Hepatocyte (in vitro differentiated cells): Measurements from ENCODE around the gene SELENOF. TPM values are rescaled to one million over a fixed set of nuclear protein-coding genes. Genes with fewer than 3 reads are reported as not detected.

ENCODE experiments used
- DNase-seq: peaks from one replicate; pipeline ENCODE4 v3.0.0-alpha.2; 2016; ENCODE audit warnings: low spot score
- H2AFZ ChIP-seq: fragments of 200-600 bp; sonication (generic); 2 replicates; pipeline ENCODE4 v1.6.0; 2016; ENCODE audit warnings: antibody characterized with exemption, mild to moderate bottlenecking
- H3K27ac ChIP-seq: fragments of 200-600 bp; sonication (generic); 2 replicates; pipeline ENCODE4 v1.5.1; 2016; ENCODE audit warnings: mild to moderate bottlenecking
- H3K27me3 ChIP-seq: fragments of 200-600 bp; sonication (generic); 2 replicates; pipeline ENCODE4 v1.6.1; 2016
- H3K36me3 ChIP-seq: fragments of 200-600 bp; sonication (generic); replicated peaks from 2 replicates; pipeline ENCODE4 v1.5.1; 2016; ENCODE audit warnings: low read depth; ENCODE audit not compliant: insufficient read depth
- H3K4me1 ChIP-seq: fragments of 200-600 bp; sonication (generic); 2 replicates; pipeline ENCODE4 v1.5.1; 2016; ENCODE audit warnings: mild to moderate bottlenecking, moderate library complexity; ENCODE audit not compliant: insufficient read depth
- H3K4me2 ChIP-seq: fragments of 200-600 bp; sonication (generic); 2 replicates; pipeline ENCODE4 v1.6.0; 2016
- H3K4me3 ChIP-seq: fragments of 200-600 bp; sonication (generic); 2 replicates; pipeline ENCODE4 v1.5.1; 2016; ENCODE audit warnings: mild to moderate bottlenecking
- H3K79me2 ChIP-seq: fragments of 200-600 bp; sonication (generic); 2 replicates; pipeline ENCODE4 v1.6.0; 2017; ENCODE audit warnings: mild to moderate bottlenecking
- H3K9me2 ChIP-seq: fragments of 200-600 bp; sonication (generic); replicated peaks from 2 replicates; pipeline ENCODE4 v1.6.0; 2017; ENCODE audit warnings: mild to moderate bottlenecking; ENCODE audit not compliant: insufficient read depth
- H3K9me3 ChIP-seq: fragments of 200-600 bp; sonication (generic); 2 replicates; pipeline ENCODE4 v1.5.1; 2016; ENCODE audit warnings: low read depth, mild to moderate bottlenecking
- H4K20me1 ChIP-seq: fragments of 200-600 bp; sonication (generic); 2 replicates; pipeline ENCODE4 v1.6.0; 2016; ENCODE audit warnings: mild to moderate bottlenecking; ENCODE audit not compliant: insufficient read depth, poor library complexity, severe bottlenecking
- CTCF ChIP-seq: fragments of 200-600 bp; sonication (generic); IDR thresholded peaks from 2 replicates; pipeline ENCODE4 v1.5.1; 2016; ENCODE audit warnings: antibody characterized with exemption, mild to moderate bottlenecking; ENCODE audit not compliant: poor library complexity
- EZH2 ChIP-seq: fragments of 200-600 bp; sonication (generic); IDR thresholded peaks from 2 replicates; pipeline ENCODE4 v1.6.1; 2016; ENCODE audit warnings: antibody characterized with exemption, mild to moderate bottlenecking, borderline replicate concordance
- EZH2phosphoT487 ChIP-seq: fragments of 200-600 bp; sonication (generic); IDR thresholded peaks from one replicate; pipeline ENCODE4 v1.6.1; 2018; ENCODE audit warnings: antibody characterized with exemption, mild to moderate bottlenecking, low read depth, moderate library complexity; ENCODE audit not compliant: unreplicated experiment, severe bottlenecking
- WGBS: methylation state at CpG from one replicate; pipeline ENCODE4 v1.1.6; 2016; ENCODE audit warnings: low lambda C conversion rate; ENCODE audit errors: missing lambda C conversion rate; 5-methylcytosine and 5-hydroxymethylcytosine counted together
- polyA plus RNA-seq: library from polyadenylated mRNA; unstranded; fragments of >200 nt; fragmentation: Nextera tagmentation; extraction: Ambion mirVana; gene quantifications from 2 replicates; pipeline ENCODE4 v1.2.1, GENCODE V29; 2016
- total RNA-seq: library from RNA; depleted of rRNA; stranded (reverse); fragments of >200 nt; gene quantifications from 2 replicates; pipeline ENCODE4 v1.2.3, GENCODE V29; 2014

SELENOF gene
- total and polyA plus RNA-seq, 2 experiments from 2014 or later, result 168 to 193 TPM

GRCh38 chr1:86933562-86934377, 19.8 kb upstream of the SELENOF start:
- Histone ChIP-seq H3K4me2 (peak overlapping the region; percentile 75), H4K20me1 (peaks cover 7% of the 10 kb centered on the region), H2AFZ (peak overlapping the region; percentile 16), H3K9me3 (no peaks in the 10 kb centered on the region), H3K4me1 (peaks cover 19% of the 10 kb centered on the region), H3K9me2 (no peaks in the 10 kb centered on the region), H3K4me3 (no peak overlapping the region), H3K79me2 (peaks cover 93% of the 10 kb centered on the region), H3K36me3 (no peaks in the 10 kb centered on the region), H3K27me3 (no peaks in the 10 kb centered on the region), H3K27ac (peak overlapping the region; percentile 85)
- 39% methylated on average over 7 of the region's 7 CpGs for WGBS
- DNase-seq, result peak; percentile 23
- no peak for TF ChIP-seq EZH2phosphoT487
- no peak for TF ChIP-seq EZH2
- TF ChIP-seq CTCF, result no peak

DNA sequence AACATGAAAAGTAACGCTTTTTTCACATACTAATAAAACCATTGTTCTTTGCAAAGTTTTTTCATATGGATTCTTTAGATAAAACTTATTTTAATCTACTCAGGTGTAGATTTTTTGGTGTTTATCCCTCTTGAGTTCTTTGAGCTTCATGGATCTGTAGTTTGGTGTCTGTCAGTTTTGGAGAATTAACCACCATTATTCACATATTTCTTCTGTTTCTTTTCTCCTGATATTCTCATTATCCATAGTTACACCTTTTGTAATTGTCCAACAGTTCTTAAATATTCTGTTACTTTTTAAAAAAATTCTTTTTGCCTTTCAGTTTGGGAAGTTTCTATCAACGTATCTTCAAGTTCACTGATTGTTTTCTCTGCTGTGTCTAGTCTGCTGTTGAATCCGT, 19.1 kb upstream of the SELENOF start:
- 96% methylated on average over 3 of the region's 3 CpGs for WGBS
- peak overlapping the region; percentile 75 for H3K4me2 ChIP-seq
- H4K20me1 ChIP-seq, result peaks cover 6% of the 10 kb centered on the region
- peak overlapping the region; percentile 16 for H2AFZ ChIP-seq
- H3K4me1 ChIP-seq, result peaks cover 23% of the 10 kb centered on the region
- H3K27me3 ChIP-seq, result no peaks in the 10 kb centered on the region
- no peaks in the 10 kb centered on the region for H3K9me2 ChIP-seq
- H3K79me2 ChIP-seq, result peaks cover 93% of the 10 kb centered on the region
- H3K9me3 ChIP-seq, result no peaks in the 10 kb centered on the region
- no peaks in the 10 kb centered on the region for H3K36me3 ChIP-seq
- DNase-seq, result no peak
- no peak overlapping the region for H3K4me3 ChIP-seq
- H3K27ac ChIP-seq, result peak overlapping the region; percentile 85
- TF ChIP-seq EZH2phosphoT487 (no peak), EZH2 (no peak), CTCF (no peak)

DNA sequence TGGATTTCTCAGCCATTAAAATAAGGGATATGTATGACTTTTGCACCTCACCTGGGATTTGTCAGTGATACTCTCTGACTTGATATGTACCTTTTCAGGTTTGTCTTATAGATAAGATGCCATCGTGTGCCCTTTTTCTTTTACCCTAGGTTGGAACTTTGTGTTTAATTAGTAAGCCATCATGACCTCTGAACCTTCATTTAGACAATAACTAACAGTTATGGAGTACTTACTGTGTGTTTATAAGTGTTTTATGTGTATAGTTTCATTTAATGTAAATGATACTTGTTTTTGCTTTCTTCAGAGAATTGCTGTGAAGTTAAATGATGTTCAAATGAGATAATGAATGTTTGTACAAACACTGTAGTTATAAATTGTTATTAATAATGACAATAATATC, 14.9 kb upstream of the SELENOF start:
- H3K79me2 ChIP-seq, result peaks cover 97% of the 10 kb centered on the region
- no peaks in the 10 kb centered on the region for H4K20me1 ChIP-seq
- H3K27me3 ChIP-seq, result no peaks in the 10 kb centered on the region
- H3K36me3 ChIP-seq, result no peaks in the 10 kb centered on the region
- WGBS, result 35% methylated on average over 1 of the region's 1 CpG
- H3K4me2 ChIP-seq, result peak overlapping the region; percentile 21
- DNase-seq, result no peak
- no peak overlapping the region for H3K4me3 ChIP-seq
- no peak overlapping the region for H3K27ac ChIP-seq
- H3K4me1 ChIP-seq, result peaks cover 24% of the 10 kb centered on the region
- no peaks in the 10 kb centered on the region for H3K9me2 ChIP-seq
- H2AFZ ChIP-seq, result no peak overlapping the region
- H3K9me3 ChIP-seq, result no peaks in the 10 kb centered on the region
- no peak for TF ChIP-seq EZH2phosphoT487
- no peak for TF ChIP-seq CTCF
- no peak for TF ChIP-seq EZH2
